Measurements from ENCODE around the gene WEE2.

The WEE2 gene

GRCh38 chr7:141776374-141776773, 68.2 kb downstream of the WEE2 start, which contains the start of gene TAS2R4:
Gene TAS2R4 (plus strand): TSS chr7:141776674. CDS start chr7:141778489, 1,815 bp downstream.
- Histone ChIP-seq H3K9me2 (replicated peaks; ENCODE audit: insufficient read depth, low read length) (no peaks in the 10 kb centered on the region), H2AFZ (ENCODE audit: low read depth, low read length, severe bottlenecking) (no peak within 1 kb of the TSS), H3K9ac (ENCODE audit: low read length) (no peak within 1 kb of the TSS), H3K27me3 (ENCODE audit: low read length) (no peaks in the 10 kb centered on the region), H3K9me3 (ENCODE audit: insufficient read depth, low read length) (no peaks in the 10 kb centered on the region), H3K4me2 (ENCODE audit: low read depth, low read length, poor library complexity, severe bottlenecking) (no peak within 1 kb of the TSS), H3K27ac (ENCODE audit: low read depth, low read length) (no peak within 1 kb of the TSS), H3K36me3 (ENCODE audit: low read length) (no peaks in the 10 kb centered on the region; the same call in 1 of the 2 replicates), H3K79me2 (ENCODE audit: insufficient read depth, low read length) (no peaks in the 10 kb centered on the region), H3K4me3 (ENCODE audit: insufficient read depth, low read length, poor library complexity, severe bottlenecking) (no peak within 1 kb of the TSS), H4K20me1 (ENCODE audit: low read depth, low read length) (no peaks in the 10 kb centered on the region), H3F3A (ENCODE audit: insufficient read depth) (no peaks in the 10 kb centered on the region)
- TF ChIP-seq EZH2phosphoT487 (conservative IDR thresholded peaks at IDR 0.05; ENCODE audit: low read length): no peak
- TF ChIP-seq, protein P1, sequence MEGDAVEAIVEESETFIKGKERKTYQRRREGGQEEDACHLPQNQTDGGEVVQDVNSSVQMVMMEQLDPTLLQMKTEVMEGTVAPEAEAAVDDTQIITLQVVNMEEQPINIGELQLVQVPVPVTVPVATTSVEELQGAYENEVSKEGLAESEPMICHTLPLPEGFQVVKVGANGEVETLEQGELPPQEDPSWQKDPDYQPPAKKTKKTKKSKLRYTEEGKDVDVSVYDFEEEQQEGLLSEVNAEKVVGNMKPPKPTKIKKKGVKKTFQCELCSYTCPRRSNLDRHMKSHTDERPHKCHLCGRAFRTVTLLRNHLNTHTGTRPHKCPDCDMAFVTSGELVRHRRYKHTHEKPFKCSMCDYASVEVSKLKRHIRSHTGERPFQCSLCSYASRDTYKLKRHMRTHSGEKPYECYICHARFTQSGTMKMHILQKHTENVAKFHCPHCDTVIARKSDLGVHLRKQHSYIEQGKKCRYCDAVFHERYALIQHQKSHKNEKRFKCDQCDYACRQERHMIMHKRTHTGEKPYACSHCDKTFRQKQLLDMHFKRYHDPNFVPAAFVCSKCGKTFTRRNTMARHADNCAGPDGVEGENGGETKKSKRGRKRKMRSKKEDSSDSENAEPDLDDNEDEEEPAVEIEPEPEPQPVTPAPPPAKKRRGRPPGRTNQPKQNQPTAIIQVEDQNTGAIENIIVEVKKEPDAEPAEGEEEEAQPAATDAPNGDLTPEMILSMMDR (IDR thresholded peaks at IDR 0.05; ENCODE audit: insufficient read depth, low read length, poor library complexity, severe bottlenecking): no peak
